ENCODE data around the gene DCTD.
"Not testable (repeated sequence)": the region's sequence is repeated elsewhere in the genome, so short reads cannot be mapped to it uniquely, and the experiment has no call there.

DCTD gene

DNA sequence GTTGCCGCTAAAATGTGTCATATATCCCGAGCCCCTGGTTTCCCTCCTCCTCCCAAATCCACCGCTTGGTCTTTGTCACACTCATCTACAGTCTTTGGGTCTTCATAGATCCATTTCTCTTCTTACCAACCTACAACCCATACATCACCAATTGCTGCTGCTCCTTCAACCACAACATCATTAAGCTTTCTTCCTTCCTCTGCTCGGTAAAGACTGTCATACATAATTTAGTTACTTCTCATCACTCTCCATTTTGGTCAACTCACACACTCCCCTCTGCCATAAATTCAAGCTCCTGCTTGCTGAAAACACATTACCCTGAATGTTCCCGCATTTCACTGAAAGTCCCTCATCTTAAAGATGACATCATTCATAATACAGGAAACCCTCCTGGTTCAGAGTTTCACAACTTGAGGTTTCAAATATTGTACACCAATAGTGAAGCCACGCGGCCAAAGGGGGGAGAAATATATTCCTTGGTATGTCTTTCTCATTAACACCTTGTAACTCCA is 1.7 kb upstream of the DCTD start:
- no peak for DNase-seq

DNA sequence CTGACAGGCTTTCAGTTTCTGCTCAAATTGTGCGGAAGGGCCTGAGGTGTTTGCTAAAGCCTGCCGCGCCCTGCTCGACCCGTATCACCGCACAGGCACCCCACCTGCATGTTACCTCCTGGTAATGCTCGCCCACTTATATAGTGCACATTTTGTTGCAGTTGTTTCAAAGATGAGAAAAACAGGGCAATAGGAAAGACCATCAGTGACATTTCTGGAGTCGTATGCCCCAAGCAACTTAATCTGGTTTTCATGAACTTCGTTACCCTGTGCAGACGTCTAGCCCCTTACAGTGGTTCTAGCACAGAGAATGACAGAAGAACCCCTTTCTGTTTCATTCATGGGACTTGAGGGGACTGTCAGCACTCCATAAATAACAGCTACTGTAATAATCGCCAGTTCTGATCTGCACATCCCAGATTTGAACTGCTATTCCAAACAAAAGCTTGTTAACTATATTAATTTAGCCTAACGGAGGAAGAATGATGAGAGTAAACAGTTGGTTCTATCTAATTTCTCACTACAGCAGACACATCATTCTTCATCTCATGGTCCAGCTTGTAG is 940 bp upstream of the DCTD start:
- no peak for DNase-seq

DNA sequence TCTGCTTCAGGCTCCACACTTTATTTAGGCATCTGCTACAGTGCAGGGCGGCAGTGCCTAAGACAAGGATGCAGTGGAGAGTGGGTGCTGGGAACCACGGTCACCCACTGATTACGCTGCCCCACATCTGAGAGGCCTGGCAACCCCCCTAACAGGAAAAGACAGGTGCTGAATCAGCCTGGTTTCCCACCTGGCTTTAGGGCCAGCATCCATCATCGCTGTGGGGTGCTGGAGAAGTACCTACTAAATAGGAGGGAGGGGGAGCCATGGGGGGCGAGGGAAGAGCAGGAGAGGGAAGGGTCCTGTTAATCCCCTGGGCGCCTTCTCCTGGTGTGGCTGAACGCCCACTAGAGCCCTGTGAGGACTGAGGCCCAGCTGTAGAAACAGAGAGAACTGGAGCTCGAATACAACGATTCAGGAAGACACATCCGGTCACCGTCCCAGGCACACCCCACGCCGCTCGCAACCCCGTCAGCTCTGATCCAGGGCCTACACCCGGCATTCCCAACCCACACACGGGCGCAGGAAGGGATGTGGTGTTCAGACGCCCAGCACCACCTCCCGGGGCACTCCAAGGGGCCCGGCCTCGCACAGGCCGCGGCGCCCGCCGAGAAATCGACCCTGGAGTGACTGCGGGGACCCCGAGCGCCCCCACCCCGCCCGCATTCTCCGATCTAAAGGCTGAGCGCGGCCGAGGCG is 554 bp downstream of the DCTD start:
- no peak for DNase-seq

DNA sequence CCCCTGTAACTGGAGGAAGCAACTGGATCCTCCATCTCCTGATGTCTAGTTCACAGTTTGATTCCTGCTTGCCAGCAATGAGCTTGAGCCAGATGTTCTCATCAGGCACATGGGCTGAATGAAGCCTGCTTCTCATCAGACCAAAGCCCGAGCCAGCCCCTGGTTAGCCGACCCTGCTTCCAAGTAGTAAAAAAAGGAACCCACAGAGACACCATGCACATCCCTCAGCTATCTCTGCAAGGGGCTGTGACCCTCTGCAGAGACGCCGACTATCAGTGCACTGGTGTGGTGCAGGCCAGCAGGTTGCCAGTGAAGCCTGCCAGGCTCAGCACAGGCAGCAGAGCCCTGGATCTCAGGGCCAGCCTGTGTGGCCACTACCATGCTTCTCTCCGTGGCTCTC is 2.8 kb downstream of the DCTD start:
- no peak for DNase-seq

DNA sequence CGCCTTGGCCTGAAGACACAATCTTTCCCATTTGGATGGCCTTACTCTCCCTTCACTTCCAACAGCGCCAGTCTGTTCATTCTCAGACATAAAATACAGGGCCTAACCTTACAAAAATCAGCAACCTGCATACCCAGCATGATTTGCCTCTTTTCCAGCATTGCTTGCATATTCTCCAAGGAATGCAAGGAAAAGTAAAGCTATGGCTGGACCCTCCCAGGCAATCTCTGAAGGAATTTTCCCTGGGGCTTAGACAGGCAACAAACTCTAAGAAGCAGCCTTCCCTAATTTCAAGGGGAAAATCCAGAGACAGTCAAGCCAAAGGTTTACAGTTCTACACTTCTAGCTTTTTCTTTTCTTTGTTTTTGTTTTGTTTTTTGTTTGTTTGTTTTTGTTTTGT is 3.6 kb downstream of the DCTD start:
- DNase-seq = no peak

DNA sequence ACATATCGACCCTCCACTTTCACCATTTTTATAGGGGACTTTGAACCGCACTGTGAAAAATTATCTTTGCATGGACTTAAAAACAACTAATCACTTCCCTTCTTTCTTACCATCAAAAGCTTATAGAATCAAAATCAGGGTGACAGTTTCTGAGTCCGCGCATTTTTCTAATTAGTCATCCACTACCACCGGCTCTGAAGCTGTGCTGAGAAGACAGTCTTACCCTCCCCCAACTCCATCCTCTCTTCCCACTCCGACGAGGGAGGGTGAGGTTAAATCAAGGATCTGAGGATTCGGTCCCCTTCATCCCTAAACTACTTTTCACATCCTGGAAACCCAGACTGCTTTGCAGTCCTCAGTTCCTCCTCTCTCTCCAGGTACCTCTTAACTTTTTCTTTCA is 4.2 kb downstream of the DCTD start:
- no peak for DNase-seq

DNA sequence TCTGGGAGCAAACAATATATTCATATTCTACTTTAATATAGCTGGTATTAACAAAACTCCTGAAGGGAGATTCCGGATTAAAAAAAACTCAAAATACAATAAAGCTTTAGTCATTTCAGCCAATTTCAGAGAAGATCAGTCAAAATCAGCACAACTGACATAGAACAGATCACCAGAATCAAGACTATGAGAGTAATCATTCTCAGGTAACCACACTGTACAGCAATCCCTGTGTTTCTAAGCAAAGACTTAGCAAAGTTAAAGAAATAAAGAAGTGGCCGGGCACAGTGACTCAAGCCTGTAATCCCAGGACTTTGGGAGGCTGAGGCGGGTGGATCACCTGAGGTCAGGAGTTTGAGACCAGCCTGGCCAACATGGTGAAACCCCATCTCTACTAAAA is 9.1 kb downstream of the DCTD start:
- DNase-seq = no peak

DNA sequence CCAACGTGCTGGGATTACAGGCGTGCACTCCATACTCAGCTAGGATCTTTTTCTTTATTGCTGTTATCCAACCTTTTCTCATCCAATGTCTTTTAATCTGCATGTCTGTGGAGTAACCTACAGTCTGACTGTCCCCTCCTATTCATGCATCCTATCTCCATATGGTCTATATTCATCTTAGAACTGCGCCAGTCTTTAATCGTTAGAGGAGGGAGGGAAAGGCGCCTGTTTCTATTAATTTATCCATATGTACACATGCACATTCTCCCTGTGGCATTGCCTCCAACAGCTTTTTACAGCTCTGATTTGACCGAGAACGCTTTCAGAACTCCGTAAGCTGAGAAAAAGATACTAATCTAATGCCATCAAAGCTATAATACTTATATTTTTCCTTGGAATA is 9.8 kb downstream of the DCTD start:
- DNase-seq = no peak

DNA sequence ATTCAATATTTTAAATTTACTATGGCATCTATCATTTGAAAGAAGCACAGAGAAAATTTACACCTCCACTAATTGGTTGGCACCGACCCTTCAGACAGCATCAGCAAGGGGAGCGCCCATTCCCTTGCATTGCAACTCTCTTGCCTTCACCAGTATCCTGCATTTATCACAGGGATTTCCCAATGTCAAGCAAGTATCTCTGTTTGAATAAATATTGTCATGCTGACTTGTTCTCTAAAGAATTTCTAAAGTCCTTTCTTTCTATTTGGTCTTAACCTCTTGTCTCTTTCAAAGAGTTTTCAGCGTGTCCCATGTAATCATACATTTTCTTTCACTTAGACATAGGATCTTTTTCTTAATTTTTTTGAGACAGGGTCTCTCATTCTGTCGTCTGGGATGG is 10.4 kb downstream of the DCTD start:
- no peak for DNase-seq

DNA sequence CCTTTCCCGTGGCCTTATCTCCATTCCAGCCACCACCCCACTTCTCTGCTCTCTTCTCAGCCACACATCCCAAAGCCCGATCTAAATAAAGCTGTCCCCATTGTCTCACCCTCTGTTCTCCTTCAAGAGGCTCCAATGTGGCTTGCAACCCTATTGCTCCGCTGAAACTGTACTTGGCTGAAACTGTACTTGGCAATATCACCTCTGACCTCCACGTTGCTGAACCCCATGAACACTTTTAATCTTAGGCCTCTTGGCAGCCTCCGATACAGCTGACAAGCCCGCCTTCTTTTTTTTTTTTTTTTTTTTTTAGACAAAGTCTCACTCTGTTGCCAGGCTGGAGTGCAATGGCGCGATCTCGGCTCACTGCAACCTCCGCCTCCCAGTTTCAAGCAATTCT is 12.1 kb downstream of the DCTD start:
- no peak for DNase-seq

DNA sequence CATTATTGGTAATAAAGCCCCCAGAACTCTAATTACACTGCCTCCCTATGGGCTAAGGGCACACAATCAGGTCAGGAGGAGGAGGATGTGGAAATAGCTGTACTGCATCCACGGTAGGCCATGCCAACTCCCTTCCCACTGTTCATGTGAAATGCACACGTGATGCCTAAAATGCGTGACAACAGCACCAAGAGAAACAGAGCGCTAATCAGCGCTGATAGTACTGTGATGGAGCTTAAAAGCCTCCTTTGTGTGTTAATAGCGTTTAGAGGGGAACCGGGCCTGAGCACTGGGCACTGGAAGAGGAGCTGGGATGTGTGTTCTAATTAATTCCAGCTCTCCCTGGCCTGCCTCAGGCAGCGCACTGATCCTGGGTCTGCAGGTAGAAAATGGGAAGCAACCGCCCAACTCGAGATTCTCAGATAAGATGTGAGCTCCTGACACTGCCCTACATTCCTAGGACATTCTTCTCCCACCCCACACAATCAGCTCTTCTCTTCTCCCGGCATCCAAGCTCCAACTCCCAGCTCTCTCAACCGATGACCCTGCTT is 12.9 kb downstream of the DCTD start:
- DNase-seq = no peak

DNA sequence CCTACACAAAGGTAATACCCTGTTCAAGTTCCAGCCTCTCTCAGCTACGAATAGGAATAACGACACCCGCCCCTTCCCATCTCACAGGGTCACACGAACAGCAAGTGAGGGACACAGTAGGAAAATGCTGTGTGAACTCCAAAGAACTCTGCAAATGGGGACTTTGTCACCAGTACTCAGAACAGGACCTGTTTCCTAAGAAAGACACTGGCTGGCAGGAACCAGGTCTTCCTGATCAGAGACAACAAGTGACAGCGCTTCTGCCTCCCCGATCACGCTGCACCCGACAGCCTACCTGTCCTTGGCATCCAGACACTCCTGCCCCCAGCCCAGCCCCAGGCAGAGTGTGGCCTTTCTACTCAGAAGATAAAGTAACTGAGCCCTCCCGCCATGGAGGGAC is 14.2 kb downstream of the DCTD start:
- DNase-seq = no peak

DNA sequence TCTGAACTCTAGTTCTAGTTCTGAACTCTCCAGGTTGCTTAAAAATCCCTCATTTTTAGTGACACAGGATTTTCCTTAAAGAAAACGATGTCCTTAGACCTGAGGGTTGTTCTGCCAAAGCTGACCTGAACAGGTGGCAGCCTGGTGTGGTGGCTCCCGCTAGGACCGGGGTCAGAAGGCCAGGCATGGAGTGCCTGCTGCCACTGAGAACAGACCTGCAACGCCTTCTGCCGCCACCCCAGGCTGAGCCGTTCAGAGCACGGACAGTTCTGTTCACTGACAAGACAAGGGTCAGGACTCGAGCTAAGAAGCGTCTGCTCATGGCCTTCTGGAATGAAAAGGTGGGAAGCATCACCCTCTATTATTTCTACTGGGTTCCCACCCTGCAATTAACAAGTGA is 15.8 kb downstream of the DCTD start:
- DNase-seq = no peak

DNA sequence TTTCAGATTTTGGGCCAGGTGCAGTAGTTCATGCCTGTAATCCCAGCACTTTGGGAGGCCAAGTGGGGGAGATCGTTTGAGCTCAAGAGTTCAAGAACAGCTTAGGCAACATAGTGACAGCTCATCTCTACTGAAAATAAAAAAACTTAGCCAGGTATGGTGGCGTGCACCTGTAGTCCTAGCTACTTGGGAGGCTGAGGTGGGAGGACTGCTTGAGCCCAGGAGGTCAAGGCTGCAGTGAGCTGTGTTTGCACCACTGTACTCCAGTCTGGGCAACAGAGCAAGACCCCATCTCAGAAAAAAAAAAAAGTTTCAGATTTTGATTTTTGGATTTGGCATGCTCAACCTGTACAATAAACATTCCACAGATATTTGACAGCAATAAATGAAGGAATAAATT is 17.2 kb downstream of the DCTD start:
- DNase-seq = not testable (repeated sequence)

DNA sequence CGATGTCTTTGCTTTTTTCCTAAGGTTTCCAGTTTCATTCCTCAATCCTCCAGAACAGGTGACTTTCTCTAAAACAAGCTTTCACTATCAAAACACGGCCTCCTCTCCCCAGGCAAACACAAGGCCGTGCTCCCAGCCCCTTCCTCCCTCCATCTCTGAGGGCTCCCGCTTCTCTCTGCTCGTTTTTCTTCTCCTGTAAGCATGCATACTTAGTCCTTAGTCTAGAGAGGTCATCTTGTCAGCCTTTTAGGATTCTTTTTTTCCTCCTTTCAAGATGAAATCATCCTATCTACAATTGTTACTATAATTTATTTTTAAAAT is 18.7 kb downstream of the DCTD start:
- DNase-seq = no peak

DNA sequence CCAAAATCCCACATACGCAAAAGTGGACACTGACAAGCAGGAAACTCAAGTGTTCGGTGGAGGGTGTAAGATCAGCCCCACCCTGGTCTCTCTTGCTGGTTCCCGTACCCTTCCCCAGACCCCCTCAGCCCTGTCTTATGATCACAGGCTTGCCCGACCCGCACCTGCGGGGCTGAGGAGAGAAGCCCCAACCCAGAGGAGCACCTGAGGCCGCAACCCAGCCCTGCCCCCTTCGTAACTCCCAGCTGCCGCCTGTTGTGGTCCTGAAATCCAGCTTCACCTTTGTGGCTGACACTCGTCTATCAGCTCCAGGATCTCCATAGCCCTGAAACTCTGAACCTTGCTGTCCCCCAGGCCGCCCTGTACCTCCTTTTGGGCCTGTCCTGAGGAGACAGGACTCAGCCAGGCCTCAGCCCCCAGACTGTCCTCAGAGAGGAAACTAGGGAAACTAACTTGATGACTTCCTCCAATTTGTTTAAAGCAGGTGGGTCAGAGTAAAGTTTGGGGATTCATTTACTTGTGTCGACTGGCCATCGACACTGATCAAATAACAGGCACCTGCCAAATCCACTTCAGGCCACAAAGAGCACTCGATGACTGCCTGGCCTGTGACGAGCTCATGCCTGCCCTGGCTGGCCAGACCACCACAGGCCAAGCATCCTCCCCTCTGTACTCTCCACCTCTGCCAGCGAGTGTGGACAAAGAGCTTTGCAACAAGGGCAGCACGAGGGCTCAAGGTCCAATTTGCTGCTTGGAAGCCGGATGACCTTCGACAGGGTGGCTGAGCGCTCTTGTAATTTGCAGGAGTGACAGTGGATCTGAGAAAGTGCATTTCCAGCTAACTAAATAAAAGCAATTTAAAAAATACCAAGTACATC is 19.3 kb downstream of the DCTD start:
- no peak for DNase-seq

DNA sequence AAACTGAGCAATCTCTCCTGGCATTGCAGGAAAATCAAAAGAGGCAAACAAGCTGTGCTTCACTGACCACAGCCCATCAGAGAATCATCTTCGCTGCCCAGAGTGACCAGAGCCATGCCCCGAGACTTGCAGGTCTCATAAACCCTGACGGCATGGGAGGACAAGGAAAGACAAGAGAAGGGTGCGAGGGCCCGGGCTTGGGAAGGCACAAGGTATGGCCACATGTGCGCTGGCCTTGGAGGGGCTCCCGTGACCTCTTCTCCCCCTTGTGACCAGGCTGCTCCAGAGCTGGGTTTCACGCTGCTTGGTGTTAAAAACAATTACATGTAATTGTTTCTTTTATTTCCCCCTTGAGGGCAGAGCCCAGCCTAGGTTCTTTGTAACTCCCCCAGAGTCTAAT is 20.8 kb downstream of the DCTD start:
- no peak for DNase-seq

DNA sequence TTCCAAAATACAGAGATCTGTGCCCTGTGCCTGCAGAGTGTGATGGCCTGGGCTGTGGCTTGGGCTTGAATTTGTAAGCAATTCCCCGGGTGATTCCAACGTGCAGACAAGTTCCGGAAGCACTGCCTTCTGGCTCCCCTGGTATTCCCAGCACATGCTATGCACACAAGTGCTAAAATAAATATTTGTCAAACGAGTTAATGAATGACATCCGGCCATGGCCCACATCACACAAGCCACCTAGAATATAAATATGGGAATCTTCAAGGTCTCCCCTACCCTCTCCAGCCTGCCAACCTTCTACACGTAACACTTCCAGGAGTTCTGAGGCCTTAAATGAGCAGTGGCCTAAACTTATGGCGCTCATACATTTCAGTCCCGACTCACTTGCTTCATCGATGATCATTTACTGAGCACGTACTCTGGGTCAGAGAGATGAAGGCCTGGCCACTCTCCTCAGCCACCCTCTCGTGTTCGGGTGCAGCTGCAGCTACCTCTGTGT is 21.3 kb downstream of the DCTD start:
- no peak for DNase-seq

DNA sequence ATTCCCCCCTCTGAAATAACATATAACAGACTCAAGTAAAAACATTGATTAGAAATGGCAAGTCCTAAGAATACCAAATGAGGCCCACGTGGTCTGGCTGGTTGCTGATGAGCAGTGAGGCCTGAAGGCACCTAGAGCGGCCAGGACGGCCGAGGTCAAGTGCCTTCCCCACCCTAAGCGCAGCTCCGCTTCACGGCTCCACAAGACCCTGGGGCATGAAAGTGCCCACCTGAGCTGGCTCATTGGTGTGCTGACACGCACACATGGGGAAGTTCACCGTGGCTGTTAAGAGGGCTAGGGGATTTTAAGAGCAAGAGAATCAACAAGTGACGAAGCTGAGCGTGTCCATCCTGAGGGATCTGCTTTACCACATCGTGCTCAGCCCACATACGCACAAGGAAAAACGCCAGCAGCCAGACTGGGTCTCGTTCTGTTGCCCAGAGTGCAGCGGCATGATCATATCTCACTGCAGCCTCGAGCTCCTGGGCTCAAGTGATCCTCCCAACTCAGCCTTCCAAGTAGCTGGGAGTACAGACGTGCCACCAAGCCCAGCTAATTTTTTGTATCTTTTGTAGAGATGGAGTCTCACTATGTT is 22.4 kb downstream of the DCTD start:
- DNase-seq = no peak

DNA sequence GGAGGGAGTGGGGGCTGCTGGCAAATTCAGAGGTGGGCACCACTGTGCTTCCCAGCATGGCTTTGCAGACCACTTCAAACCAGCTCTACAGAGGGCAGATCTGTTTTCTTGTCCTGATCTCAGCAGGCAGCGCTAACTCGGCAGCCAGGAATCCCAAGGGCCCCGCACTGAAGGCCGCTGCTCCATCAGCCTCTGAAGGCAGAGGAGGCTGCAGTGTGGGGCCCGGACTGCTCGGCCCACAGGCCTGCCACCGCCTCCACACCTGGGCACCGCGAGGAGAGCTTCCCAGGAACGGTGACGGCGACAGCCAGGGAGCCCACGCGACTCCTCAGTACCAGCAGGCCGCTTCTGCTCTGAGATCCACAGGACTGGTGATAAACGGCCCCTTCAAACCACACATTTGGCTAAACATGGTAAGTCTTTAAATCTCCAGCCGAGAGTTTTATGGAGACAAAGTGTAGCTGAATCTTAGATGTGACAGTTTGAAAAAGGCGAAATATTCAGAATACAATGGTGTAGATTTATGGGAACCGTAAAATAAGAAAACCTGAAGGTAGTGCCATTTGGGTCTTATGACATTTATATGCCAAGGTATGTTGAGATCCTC is 23.6 kb downstream of the DCTD start:
- DNase-seq = no peak

DNA sequence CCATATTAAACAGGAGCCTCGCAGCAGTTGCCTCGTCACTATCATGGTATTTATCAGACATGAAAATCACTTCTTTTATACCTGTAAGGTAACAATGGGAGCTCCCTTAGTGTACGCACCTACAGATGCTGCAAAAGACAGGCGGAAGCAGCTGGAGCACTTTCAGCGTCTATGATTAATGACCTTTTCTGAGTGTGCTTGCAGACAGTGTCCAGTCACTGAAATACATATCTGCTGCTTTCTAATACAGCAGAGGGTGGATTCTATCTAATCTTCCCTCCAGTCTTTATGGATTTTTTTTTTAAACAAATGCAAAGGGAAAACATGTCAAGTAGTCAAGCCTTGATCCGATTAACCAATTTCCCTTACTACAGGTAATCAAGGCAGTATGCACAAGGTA is 24.1 kb downstream of the DCTD start:
- DNase-seq = no peak

DNA sequence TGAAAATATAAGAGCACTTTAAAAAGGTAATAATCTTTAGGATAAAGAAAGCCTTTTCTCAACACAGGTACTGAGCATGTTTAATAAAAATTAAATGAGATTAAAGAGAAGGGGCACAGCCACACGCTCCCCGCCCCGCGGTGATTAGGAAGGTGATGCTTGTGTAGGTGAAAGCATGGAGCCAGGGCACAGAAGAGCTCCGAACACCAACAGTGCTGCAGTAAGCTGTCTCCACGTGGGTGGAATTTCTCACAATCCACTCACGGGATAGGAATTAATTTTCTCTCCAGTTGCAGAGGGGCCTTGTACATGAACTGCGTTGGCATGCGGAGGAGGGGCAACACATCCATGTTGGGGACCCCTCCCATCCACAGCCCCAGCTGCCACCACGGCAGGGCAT is 27.0 kb downstream of the DCTD start:
- no peak for DNase-seq

DNA sequence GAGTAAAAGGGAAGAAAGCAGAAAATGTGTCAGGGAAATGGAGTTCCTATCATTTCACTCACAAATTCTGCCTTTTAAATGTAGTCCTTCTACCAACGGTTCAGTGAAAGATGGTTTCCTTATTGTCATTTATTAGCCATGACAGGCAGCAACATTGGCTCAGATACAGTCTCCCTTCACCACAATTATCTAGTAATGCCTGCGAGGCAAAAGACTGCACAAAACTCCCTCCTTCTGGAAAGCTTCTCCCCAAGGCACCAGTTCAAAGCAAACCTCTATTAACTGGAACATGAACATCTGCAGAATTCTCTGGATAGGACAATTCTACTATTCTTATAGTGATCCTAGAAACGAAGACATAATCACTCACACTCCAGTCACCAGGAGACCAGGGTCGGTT is 28.3 kb downstream of the DCTD start:
- DNase-seq = no peak
